CD4-positive, alpha-beta T cell treated with Interleukin-4 for 1 hour (primary cell): ENCODE results near the gene SMCO1.
"Not testable (repeated sequence)": the region's sequence is repeated elsewhere in the genome, so short reads cannot be mapped to it uniquely, and the experiment has no call there.

Experiments
- DNase-seq, 2 donors: peaks; one replicate each; pipeline ENCODE4 v3.0.0-alpha.2; 2020 to 2022

SMCO1 gene, protein sequence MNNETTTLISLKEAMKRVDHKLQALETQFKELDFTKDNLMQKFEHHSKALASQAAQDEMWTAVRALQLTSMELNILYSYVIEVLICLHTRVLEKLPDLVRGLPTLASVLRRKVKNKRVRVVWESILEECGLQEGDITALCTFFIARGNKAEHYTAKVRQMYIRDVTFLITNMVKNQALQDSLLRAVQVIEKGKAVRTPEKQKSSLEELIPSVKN

DNA sequence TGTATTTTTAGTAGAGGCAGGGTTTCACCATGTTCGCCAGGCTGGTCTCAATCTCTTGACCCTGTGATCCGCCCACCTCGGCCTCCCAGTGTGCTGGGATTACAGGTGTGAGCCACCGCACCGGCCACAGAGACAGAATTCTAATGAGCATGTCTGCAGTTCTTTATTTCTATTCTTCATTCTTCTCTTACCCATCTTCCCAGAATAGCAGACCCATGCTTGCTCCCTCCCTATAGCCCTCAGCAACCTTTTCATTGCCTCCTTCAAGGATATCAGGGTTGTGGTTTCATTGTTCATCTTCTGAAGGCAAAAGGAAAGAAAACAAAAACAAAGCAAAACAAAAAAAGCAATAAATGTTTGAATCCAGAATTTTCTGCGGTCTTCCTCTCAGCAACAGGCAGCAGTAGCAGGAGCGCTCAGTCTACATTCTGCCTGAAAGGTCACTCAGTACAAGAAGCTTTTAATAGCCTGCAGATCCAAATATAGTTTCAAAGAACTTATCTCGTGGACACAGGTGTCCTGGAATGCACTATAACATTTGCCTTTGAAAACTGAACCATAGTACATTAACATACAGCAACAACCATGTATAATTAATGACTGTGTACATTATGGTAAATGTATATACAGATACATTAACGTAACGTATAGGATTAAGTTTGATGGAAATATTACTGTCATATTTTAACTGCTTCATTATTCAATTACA is at the start of gene SMCO1:
TSS of gene SMCO1 (minus strand) at position 434 of the 709 bp plus-strand sequence. CDS start at position 297, 137 bp downstream.
- DNase-seq = no peak

DNA sequence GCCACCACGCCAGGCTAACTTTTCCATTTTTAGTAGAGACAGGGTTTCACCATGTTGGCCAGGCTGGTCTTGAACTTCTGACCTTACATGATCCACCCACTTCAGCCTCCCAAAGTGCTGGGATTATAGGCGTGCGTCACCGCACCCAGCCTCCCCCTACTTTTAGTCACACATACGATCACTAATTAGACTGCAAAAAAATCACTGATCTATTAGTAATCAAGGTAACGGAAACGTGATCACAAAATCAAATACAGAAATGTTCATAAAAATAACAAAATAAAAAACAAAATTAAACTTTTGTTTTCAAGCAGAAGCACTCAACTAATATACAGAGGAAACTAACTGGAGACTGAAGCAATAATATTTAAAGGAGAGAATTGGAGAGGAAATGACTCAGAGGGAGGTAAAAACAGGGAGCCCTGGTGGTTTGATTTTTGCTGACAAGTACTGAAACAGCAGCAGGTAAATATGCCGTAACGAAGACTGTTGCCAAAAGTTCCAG is 48.6 kb upstream of the SMCO1 start:
- DNase-seq = peak in 1 of 2 donors; percentile 69

DNA sequence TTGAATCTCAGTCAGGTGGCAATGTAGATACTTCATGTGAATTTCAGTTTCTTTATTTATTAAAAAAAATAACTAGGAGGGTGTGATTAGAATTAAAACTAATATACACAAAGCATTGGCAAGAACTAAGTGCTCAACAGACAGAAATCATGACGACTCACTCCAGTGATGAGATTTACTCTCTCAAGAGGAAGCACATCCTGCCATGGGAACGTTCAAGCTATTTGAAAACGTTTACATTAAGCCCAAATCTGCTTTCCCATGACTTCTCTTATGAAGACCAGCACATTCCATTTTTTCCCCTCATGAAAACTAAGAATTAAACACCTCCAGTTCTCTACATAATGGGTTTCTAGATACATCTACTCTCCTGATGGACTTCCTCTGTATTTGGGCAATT is 44.7 kb upstream of the SMCO1 start:
- DNase-seq = peak in 1 of 2 donors; percentile 4

DNA sequence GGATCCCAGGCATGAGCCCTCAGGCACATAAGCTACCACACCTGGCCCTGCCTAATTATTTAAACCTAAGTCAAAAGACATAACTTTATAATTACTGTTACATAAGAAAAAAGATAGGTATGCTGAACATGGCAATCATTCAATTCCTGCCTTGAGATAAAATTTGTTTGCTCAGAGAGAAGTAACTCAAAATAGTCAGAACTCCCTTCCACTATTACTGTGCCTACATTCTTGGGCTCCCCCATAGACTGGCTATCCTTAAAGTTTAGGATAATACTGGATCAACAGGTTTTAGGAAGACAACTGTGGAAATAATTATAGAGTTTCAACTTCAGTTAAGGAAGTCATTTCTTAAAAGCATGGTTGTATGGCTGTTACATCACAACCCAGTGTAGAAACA is 43.3 kb upstream of the SMCO1 start:
- no peak for DNase-seq

DNA sequence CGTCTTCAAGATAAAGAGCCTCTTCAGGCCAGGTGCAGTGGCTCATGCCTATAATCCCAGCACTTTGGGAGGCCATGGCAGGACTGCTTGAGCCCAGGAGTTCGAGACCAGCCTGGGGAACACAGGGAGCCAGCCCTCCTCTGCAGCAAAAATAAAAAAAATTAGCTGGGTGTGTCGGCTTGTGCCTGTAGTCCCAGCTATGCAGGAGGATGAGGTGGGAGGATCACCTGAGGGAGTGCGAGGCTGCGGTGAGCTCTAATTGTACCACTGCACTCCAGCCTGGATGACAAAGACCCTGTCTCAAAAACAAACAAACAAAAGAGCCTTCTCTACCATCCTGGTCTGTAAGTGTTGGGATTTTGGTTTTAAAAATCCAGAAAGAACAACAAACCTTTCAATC is 42.1 kb upstream of the SMCO1 start:
- DNase-seq = no peak

DNA sequence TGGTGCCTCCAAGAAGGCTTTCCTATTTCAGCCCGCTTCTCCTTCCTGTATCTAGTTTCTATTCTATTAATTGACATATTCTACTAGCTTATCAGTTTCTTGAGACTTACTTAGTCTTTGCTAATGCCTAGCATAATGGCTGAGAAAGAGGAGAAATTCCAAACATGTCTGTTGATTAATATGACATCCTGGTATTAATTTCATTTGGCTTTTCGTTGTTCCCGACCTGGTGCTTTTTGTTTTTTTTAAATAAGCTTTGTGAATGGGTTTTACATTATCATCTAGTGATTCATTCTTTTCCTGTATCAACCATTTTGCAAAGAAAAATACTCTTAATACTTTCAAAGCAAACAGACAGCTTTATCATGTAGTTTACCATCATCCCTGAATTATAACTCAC is 40.1 kb upstream of the SMCO1 start:
- no peak for DNase-seq

DNA sequence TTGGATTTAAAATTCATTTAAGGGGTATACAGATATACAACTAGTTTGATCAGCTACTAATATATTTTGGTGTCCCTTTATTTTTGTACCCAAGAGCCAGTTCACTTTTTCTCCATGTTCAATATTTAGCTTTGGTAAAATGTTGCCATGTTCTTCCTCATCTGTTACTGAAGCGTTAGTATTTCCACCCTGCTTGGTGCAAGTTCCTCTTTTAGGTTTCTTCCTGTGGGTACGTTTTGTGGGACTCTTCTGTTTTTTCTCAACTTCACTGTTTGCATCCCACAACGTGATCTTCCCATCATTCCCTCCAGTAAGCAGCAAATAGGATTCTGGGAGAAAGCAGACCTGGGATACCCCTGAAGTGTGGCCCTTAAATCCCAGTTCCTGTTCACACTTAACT is 39.1 kb upstream of the SMCO1 start:
- no peak for DNase-seq

DNA sequence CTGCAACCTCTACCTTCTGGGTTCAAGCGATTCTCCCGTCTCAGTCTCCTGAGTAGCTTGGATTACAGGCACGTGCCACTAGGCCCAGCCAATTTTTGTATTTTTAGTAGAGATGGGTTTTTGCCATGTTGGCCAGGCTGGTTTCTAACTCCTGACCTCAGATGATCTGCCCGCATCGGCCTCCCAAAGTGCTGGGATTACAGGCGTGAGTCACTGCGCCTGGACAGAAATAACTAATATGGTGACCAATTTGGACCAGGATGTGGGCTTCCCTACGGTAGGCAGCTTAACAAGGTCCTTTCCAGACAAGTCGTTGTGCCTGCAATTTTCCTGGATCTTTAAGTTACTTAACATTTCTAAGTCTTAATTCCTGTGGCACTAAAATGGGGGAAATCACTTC is 38.4 kb upstream of the SMCO1 start:
- no peak for DNase-seq

DNA sequence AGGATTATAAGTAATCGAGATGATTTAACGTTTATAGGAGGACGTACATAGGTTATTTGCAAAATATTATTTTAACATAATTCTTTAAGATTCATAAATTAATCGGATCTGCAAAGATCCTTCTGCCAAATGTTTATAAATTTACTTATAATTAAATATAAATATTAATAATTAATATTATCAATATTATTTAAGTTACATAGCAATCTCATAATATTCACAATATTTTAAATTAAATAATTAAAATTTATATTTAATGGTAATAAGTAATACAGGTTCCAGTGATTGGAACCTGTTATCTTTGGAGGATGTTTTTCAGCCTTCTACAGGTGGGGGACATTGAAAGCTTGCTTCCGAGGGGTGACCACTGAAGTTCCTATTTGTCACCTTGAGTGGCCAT is 37.1 kb upstream of the SMCO1 start:
- no peak for DNase-seq

DNA sequence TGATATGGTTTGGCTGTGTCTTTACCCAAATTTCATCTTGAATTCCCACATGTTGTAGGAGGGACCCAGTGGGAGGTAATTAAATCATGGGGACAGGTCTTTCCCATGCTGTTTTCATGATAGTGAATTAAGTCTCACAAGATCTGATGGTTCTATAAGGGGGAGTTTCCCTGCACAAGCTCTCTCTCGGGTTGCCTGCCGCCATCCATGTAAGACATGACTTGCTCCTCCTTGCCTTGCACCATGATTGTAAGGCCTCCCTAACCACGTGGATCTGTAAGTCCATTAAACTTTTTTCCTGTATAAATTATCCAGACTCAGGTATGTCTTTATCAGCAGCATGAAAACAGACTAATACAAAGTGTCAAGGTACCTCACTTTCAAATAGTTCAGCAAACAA is 35.0 kb upstream of the SMCO1 start:
- not testable (repeated sequence) for DNase-seq

DNA sequence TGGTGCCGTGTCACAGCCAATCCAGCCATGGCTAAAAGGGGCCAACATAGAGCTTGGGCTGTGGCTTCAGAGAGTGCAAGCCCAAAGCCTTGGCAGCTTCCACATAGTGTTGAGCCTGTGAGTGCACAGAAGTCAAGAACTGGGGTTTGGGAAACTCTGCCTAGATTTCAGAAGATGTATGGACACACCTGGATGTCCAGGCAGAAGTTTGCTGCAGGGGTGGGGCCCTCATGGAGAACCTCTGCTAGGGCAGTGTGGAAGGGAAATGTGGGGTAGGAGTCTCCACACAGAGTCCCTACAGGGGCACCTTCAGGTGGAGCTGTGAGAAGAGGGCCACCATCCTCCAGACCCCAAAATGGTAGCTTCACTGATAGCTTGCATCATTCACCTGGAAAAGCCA is 34.2 kb upstream of the SMCO1 start:
- DNase-seq = not testable (repeated sequence)

DNA sequence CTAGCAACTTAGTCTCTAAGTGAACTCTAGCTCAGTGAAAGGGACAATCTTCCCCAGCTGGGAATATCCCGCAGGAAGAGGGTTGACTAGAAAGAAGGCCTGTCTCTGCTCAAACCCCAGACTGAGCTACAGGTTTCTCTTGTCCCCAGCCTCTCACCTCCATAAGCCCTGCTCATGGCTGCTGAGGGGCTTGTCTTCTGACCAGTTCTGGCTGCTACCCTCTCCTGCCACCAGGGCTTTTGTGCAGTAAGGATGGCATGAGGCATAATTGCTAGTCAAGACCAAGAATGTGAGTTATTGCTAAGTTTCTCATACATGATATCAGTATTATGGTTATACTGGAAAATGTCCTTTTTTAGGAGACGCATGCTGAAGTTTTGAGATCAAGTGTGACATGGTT is 31.9 kb upstream of the SMCO1 start:
- no peak for DNase-seq

DNA sequence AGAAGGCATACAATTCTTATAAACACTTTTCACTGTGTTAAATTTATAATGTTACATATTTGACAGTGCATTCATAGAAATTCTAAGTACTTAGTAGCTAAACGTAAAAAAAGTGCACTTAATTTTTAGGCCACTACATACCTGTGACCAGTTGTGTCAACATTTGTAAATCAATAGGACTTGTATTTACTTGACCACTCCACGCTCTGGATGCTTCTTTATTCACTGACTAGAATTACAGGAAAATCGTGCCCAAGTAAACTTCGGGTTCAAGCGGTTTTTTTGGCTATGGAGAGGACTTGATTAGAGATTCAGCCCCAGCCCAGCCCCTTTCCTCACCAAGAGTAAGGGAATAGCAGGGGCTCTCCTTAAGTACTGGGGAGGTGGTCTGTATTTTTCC is 31.4 kb upstream of the SMCO1 start:
- DNase-seq = no peak

DNA sequence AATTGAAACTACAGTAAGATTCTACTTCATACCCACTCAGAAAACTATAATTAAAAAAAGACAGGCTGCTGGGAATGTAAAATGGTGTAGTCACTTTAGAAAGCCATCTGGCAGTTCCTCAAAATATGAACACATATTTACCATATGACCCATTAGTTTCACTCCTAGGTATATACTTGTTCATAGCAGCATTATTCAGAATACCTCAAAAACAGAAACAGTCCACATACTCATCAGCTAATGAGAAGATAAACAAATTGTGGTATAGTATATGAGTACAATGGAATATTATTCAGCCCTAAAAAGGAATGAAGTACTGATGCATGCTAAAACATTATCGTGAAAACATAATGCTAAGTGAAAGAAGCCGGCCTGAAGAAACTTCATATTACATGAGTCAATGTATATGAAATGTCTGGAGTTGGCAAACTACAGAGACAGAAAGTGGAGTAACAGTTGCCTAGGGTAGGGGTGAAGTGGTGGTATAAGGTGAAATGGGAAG is 29.4 kb upstream of the SMCO1 start:
- no peak for DNase-seq

DNA sequence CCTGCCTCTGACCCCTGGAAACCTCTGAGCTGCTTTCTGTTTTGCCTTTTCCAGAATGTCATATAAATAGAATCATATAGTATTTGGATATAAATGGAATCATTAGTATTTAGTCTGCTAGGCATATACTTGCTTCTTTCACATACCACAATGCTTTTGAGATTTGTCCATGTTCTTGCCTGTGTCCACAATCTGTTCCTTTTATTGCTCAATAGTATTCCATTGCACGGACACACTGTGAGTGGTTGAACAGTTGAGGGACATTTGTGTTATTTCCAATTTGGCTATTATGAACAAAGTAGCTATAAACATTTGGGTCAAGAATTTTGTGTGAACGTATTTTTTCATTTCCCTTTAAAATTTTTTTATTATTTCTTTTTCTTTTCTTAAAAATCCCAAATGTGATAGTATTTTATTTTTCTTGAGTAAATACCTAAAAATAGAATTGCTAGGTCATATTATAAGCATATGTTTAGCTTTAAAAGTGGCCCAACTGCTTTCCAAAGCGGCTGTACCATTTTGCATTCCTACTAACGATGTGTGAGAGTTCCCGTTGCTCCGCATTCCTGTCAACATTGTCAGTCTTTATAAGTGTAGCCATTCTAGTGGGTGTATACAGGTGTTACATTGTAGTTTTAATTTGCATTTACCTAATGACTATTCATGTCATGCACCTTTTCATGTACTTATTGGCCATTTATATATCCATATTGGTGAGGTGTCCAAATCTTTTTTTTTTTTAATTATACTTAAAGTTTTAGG is 26.7 kb upstream of the SMCO1 start:
- DNase-seq = no peak

DNA sequence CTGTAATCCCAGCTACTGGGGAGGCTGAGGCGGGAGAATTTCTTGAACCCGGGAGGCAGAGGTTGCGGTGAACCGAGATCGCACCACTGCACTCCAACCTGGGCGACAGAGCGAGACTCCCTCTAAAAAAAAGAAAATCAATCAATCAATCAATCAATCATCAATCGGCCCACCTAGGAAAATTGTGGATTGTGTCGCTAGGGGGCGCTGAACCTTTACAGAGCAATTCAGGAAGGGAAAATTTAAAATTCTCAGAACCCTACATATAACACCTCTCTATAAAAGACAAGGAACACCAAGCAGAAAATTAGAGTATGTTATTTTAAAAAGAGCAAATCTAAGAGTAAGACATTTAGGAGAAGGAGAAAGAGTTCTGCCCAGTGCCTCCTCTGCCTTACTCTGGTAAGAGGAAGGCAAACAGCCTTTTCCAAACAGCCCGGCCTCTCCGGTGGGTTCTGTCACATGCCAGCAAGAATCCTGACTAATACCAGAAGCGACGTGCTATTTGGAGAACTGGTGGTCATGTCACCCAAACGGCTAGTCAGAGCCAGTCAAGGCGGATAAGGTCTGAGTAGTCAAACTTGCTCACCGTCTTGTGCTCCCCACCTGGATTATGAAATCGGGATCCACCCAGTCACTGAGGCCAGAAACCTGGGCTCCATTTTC is 22.3 kb upstream of the SMCO1 start:
- DNase-seq = peak; percentile 41 to 67

DNA sequence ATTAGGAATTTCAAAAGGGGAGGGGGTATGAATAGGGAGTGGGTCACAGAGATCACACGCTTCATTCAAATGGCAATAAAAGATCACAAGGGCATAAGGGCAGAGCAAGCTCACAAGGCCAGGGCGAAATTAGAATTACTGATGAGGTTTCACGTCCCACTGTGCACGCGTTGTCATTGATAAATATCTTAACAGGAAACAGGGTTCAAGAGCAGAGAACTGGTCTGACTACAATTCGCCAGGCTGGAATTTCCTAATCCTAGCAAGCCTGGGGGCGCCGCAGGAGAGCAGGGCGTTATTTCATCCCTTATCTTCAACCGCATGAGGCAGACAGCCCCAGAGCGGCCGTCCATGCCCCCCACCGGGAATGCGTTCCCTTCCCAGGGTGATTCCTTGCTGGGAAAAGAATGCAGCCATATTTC is 18.1 kb upstream of the SMCO1 start:
- no peak for DNase-seq

DNA sequence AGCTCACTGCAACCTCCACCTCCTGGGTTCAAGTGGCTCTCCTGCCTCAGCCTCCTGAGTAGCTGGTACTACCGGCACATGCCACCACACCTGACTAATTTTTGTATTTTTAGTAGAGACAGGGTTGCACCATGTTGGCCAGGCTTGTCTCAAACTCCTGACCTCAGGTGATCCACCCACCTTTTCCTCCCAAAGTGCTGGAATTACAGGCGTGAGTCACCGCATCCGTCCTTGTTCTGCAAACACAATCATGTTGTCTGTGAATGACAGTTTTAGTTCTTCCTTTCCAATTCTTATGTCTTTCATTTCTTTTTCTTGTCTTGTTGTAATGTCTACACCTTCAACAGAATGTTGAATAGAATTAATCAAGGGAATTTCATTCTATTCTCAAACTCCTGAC is 16.3 kb upstream of the SMCO1 start:
- DNase-seq = no peak

DNA sequence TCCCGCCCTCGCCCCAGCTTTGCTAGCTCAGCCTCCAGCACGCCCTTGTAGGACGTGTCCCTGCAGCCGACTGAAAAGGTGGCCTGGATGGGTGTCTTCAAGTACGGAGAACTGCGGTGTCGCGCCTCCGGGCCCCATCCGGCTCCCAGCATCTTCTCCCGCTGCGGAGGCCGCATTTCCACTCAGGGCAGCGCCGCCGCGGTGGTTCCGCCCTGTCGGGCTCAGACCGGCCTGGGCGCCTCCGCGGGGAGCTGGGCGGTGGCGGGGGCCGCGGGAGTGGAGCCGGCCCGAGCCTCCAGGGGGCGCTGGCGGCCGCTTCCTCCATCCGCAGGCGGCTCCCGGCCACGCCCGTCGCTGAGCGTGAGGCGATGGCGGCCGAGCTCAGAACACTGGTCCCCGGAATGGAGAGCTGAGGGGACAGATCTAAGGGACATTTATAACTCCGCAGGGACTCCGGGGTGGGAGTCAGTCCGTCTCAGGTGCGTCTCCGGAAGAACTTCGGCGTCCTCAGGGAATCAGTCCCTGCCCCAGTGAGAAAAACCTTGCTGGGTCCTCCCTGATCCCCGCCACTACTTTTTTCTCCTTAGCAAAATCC is 13.6 kb upstream of the SMCO1 start:
- peak; percentile 61 to 75 for DNase-seq

DNA sequence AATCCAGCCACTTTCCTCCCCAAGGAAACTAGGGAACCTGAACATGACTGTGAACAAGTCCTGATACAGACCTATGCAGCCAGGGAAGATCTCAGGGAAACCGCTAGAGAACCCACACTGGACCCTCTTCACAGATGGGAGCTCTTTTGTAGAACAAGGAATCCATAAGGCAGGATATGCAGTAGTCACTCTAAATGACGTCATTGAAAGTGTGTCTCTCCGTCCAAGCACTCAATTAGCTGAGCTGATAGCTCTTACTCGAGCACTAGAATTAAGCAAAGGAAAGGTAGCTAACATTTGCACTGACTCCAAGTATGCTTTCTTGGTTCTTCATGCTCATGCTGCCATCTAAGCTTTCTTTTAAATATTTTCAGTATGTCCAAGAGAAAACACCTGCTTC is 10.0 kb upstream of the SMCO1 start:
- no peak for DNase-seq

DNA sequence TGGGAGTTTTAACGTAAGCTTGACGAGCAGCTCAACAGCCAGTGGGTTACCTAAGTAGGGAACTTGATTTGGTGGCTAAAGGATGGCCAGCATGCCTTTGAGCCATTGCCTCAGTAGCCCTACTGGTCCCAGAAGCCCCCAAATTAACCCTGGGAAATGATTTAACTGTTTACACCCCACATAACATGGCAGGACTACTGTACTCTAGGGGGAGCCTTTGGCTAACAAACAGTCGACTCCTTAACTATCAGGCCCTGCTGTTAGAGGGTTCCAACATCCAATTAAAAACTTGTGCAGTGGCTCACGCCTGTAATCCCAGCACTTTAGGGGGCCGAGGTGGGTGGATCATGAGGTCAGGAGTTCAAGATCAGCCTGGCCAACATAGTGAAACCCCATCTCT is 9.4 kb upstream of the SMCO1 start:
- DNase-seq = no peak

DNA sequence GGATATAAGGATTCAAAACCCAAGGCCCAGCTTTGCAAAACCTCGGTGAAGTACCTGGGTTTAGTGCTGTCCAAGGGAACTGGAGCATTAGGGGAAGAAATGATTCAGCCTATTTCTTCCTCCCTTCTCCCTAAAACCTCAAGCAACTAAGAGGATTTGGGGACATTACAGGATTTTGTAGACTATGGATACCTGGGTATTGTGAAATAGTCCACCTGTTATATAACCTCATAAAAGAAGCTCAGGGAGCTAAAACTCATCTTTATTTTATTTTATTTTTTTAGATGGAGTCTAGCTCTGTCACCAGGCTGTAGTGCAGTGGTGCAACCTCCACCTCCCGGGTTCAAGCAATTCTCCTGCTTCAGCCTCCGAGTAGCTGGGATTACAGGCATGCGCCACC is 8.7 kb upstream of the SMCO1 start:
- no peak for DNase-seq

DNA sequence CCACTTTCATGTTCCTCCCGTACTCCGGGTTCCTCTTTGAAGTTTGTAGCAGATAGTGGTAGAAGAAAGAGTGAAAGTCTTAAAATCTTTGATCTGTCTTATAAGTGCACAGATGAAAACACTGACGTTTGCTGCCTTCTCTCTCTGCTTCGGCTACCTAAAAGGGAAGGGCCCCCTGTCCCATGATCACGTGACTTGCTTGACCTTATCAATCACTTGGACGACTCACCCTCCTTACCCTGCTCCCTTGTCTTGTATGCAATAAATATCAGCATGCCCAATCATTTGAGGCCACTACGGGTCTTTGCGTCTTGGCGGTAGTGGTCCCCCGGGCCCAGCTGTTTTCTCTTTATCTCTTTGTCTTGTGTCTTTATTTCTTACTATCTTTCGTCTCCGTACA is 6.1 kb upstream of the SMCO1 start:
- DNase-seq = not testable (repeated sequence)
